Smooth muscle cell of the brain vasculature (primary cell): ENCODE data around the gene ANK3.
"Not testable (repeated sequence)": the region's sequence is repeated elsewhere in the genome, so short reads cannot be mapped to it uniquely, and the experiment has no call there.

Experiments used
- DNase-seq: peaks from one replicate; pipeline ENCODE4 v3.0.0-alpha.2; 2012; ENCODE audit warnings: low read depth, low spot score

The ANK3 gene

DNA sequence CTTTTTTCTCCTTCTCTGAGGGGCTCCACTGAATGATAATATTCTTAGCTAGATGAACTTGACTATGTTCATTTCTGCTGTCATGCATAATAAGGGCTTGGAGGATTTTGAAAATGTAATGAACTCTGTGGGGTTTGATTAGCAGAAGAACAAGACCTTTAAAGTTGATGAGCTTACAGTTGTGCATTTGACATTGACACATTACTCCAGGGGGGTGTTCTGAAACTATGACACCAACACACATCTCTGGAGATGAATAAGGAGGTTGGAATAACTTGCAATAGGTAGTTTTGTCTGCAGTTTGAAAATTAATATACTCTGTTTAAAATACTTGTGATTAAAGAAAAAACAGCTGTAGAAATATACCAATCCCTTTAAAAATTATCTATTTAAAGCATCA, 80.3 kb downstream of the ANK3 start:
- DNase-seq: no peak

DNA sequence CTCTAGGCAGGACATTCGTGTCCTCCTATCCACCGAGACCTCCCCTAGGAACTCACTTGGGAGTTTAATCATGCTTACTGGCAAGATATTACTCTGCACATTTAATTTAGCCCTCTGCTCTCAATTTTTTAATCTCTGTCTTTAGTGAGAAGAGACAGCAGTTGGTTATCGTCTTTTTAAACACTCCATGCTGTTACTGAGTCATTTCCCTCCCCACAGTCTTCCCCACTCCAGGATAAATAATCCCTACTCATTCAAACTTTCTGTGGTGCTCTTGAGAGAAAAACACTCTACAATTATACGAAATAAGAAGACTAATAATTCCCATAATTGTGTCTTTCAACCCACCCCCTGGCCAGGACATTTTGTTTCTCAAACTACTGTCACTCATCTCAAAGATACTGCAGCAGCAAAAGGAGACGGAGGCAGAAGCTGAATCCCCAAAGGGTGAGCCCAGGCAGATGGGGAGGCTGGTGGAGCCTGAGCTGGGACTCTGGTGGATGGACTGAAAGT, 84.2 kb downstream of the ANK3 start:
- no peak for DNase-seq

DNA sequence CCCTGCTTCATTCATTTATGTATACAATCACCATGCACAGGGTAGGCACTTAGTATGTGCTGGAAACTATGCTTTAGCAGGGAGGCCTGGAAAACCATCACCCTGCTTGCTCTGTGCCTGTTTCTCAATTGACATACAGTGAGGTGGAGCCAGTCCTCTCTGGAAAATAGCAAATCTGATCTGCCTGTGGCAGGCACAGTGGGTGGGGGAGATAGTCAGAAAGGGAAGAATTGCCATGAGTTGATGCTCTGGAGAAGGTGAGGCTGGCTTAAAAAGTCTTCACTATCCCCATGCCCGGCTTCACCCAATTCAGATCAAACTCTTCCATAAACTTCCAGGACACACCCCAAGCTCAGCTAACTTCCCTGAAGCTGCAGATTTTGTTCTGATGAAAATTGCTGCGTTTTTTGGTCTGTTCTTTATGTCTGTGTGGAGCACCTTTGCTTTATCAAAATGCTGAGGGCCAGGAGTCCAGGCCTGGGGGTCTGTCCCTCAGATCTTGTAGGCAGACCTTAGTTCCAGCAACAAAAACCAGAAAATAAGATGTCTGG, 84.8 kb downstream of the ANK3 start:
- DNase-seq: no peak

- DNase-seq: no peak
These were observed 85.9 kb downstream of the ANK3 start for GRCh38 chr10:60303778-60304177.

DNA sequence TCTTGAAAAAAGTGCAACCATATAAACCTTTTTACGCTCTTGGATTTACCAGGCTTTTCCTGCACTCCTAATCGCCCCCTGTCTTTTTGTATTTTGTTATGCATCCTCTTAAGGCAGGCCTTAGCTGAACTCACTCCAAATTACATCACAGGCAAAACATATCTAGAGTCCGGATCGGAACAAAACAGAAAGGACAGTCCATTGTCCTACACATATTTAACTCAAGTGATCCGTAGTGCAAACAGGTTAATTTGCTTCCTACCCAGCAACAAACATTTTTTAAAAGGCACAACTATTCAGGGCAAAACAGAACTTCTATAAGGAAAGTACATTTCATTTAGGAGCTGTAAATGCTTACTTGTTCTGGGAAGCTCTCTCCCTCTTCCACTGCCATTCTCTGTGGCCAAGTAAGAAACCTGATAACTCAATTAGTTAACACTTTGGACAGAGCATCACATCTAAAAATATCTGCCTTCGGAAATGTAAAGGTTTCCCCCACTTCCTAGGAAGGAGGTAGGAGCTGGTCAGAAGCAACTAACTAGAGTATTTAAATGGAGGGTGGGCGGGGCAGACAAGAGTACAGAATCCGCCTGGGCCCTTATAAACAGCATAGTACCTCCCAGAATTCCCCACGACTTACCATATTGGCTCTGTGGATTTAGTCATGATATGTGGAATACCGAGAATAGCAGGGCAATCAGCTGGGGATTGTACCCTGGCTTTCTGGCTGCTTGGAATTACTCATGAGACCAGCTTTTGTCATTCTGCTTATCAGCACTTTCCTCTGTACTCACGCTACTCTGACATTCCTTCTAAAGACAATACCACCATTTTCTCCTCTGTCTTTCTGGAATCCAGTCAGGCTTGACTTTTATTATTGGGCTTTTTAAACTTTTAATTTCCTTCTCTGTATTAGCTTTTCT, 89.5 kb downstream of the ANK3 start:
- no peak for DNase-seq

DNA sequence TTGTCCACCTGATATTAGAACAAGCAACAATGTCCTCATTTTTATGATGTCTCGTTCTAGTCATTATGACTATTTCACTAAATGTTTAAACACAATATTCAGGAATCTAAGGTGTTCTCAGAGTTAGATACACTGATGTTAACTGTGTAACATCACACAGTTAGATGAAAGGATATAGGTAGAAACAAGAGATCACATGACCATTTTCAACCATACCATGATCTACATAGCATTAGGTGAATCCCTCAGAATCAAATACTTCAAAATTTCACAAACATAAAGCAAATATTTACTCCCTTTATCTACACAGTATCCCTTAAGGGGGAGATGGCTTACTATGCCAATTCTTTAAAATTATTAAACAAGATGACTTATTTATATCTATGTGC, 90.3 kb downstream of the ANK3 start:
- DNase-seq: no peak

DNA sequence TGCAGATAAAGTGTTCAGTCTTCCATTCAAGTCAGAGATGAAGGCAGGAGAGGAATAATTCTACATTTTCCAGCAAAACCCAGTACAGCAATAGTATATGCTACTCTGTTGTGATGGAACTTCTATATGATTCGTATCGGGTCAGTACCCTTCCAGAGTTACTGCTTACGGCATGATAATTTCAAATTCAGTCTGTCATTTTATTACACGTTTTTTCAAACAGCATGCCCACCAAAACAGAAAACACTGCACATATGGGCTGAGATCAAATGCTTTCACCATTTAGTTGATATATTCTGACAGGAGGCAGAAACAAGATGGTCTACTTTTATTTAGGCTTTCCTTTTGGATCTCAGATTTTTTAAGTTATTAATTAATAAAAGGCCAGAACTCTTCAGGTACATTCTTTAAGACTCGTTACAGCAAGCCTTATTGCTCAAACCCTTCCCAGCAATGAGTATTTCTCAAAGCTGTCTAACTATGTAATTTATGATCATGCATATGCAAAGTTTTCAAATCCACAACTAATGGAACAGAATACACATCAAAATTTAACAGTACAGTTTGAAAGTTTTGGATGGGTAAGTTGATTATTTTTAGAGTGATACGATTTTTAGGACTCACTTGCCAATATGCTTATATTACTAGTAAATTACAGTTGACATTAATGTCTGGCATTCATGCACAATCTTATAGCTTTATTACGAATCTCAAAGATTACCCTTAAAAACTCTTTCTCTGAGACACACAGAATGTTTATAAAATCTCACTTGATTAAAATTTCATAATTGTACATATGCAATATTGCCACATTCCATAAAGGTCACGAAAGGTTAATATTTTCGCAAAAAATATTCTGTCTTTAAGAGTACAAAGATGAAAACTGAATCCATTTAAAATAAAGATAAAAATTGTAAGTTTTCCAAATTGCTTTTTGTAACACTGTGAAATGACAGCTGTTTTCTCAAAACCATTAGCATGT, 91.0 kb downstream of the ANK3 start:
- DNase-seq: no peak

DNA sequence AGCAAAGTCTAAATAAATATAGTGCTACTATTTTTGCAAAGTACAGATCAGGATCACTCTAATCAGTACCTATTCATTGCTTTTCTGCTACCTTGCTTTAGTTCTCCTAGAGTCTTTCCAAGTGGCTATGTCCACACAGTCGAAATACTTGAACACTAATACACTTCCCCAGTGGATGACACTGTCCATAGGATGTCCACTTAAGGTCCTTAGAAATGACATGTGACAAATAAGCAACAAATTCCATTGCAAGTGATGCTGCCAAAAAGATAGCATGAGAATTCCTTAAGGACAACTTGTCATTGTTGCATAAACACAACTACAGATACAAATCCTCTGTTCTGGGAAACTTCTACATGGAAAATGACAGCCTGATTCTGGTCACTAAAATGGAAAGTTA, 93.6 kb downstream of the ANK3 start:
- no peak for DNase-seq

GRCh38 chr10:60295028-60295937, 94.4 kb downstream of the ANK3 start:
- no peak for DNase-seq

DNA sequence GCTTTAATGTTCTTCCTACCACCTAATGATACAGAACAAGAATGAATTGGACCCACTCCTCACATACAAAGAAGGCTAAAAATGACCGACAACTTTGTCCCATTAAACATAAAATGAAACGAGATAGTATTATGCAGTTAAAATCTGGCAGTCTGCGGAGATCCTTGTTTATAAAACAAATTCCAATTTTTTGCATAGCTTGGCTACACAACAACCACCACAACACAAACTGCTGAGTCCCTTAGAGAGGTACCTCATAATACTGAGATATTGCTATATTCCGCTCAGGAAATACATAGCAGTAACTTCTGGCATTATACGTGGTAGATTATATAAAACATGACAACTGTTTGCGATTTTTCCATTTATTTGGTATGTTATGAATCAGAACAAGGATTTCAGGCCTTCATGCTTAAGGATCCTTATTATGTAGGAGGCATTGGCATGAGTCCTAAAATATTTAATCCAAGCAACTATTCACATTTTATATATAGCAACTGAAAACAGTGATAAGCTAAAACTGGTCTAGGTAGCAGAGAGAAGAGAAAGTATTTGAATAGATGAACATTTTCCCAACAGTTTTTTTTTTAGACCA, 96.0 kb downstream of the ANK3 start:
- DNase-seq: no peak

- no peak for DNase-seq
These were observed 96.7 kb downstream of the ANK3 start for GRCh38 chr10:60292998-60293397.

DNA sequence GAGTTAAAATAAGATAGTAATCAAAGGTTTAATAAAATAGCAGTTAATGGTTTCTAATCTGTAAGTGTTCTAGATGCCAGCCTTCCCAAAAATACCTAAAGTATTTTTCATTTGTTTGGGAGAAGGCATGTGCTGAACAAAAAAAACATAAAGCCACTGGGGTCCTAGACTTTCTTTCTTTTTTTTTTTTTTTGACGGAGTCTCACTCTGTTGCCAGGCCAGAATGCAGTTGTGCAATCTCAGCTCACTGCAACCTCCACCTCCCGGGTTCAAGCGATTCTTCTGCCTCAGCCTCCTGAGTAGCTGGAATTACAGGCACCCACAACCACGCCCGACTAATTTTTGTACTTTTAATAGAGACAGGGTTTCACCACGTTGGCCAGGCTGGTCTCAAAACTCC, 97.1 kb downstream of the ANK3 start:
- DNase-seq: not testable (repeated sequence)

GRCh38 chr10:60291344-60291930, 98.2 kb downstream of the ANK3 start:
- no peak for DNase-seq

DNA sequence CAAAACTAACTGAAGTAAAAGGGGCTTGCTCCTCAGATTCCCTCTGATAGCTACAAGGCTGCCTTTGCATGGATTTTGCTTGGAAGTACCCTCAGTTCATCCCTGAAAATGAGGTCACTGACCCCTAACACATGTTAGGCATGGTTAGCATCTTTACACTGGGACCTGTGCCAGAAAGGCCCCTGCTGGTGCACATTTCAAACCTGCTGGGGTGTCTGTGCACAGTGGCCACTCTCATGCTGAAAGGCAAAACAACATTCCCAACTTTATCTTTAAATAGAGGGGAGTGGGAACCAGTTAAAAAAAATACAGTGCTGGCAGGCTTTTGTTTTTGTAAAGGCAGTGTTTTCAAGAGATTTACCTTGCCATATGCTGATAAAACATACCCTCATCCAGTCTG, 99.1 kb downstream of the ANK3 start:
- no peak for DNase-seq

DNA sequence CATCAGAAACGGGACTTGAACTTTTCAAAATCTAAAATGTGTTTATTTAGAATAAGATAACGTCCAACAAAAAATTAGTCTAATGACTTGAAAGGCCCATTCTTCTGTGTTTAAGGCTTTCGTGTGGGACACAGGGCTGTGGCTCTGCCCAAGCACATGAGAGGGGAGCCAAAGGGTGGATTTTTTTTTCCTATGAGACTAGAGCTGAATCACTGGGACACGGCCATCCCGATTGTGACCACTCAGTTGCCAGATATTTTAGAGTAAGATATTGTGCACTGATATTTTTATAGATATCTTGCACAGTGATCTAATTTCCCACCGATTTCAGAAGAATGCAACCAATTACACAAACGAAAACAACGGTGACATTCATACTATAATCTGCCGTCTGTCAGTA, 99.9 kb downstream of the ANK3 start:
- no peak for DNase-seq

GRCh38 chr10:60288256-60288655, 101.4 kb downstream of the ANK3 start:
- no peak for DNase-seq

- no peak for DNase-seq
These were observed 103.1 kb downstream of the ANK3 start for GRCh38 chr10:60286559-60286958.

DNA sequence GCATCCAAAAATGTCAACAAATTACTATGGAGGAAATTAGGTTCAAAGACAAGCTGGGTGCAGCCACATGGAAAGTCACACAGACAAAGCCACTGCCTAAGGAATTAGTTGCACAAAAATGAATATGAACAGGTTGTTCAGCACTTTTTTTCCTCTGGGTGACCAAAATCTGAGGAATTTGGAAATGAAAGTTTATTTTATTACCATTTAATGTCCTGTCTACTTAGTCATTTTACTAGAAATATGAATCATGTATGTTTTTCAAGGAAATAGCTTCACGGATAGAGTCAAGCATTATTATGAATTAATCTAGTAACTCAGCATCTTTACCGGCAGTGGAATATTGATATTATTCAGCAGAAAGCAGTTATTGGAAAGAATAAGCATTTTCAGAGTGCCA, 106.3 kb downstream of the ANK3 start:
- no peak for DNase-seq

DNA sequence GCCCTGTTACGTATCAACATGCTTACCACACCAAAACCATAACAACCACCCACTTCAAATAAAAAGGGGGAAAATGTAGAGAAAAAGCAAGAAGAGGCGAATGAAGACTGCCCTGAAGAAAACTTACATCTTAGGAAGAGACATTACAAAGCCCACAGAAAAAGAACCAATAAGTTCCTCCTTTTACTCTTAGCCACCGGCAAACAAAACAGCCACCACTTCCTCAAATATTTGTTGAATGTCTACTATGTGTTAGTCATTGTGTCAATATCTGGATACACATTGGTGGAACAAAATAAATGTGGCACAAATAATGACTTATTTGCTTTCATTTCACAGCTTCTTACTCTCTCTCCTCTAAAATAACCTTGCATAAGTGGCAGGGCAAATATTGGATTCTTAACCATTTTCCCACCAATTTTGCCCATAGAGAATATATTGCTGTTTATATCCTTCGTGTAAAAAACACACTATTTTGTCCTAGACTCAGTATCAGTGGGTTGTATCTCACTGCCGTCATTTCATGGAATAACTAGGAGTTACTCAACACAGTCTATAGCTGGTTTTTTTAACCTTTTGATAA, 106.8 kb downstream of the ANK3 start:
- no peak for DNase-seq
